HG02763 (cell line): ENCODE data around the gene COX15.
"Not testable (repeated sequence)": the region's sequence is repeated elsewhere in the genome, so short reads cannot be mapped to it uniquely, and the experiment has no call there.

Experiments
- ATAC-seq: cut with Tn5 transposase; IDR thresholded peaks from one replicate; pipeline ENCODE4 v1.9.1; 2021; ENCODE audit warnings: mild to moderate bottlenecking, moderate library complexity; ENCODE audit not compliant: unreplicated experiment

Gene COX15

DNA sequence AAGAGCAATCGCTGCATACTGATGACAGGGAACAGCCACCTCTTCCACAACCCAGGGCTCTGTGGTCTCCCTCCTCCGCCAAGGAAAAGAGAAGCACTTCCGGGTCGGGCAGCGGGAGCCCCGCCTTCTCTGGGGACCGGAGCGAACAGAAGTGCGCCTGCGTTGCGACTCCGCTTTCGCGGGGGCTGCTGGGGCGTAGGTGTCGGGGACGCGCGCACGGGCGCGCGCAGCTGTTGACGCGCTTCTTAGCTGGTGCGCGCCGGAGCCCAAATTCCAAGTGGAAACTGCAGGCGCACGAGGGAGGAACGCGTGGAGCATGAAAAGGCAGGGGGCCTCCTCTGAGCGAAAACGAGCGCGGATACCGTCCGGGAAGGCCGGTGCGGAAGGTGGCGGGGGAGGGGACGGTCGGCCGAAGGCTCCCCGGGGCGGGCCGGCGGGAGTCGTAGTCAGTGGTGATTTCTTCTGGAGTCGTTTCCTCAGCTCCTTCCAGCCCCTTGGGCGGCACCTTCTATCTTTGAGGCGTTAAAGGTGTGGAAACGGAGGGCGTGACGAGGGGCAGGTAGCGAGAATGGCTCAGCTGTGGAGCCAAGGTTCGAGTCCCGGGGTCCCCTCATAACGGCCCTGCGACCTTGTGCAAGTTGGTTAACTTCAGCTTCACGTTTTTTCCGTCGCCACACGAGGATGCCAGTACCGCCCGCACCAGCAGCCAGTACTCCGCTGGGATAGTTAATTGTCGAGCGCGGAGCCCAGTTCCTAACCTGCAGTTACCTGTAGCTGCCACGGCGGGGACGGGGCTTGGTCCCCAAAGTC lies at the start of gene COX15, which contains the start of gene CUTC:
COX15 (minus strand) TSS at position 95 of the 810 bp plus-strand sequence; CDS start at position 17, 78 bp downstream.
CUTC (plus strand) TSS at position 202 of the 810 bp plus-strand sequence; CDS start at position 317, 115 bp downstream.
- peak; percentile 91 for ATAC-seq

DNA sequence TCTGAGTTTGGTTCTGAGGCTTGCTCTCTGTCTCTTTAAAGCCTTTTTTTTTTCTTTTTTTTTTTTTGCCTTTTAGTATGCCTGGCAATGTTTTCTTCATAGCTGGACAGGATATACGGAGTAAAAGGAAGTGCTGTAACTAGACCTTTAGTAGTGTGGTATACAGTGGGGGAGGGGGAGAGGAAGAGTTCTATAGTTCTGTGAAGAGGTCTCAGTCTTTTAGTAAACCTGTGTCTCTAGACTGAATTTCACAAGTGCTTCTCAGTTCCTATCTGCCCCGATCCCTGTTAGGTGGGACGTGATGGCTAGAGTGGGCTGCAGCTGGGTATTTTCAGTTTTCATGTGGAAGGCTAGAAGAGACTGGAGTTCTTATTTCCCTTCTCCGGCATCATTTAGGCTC lies 47.4 kb upstream of the COX15 start:
- no peak for ATAC-seq

DNA sequence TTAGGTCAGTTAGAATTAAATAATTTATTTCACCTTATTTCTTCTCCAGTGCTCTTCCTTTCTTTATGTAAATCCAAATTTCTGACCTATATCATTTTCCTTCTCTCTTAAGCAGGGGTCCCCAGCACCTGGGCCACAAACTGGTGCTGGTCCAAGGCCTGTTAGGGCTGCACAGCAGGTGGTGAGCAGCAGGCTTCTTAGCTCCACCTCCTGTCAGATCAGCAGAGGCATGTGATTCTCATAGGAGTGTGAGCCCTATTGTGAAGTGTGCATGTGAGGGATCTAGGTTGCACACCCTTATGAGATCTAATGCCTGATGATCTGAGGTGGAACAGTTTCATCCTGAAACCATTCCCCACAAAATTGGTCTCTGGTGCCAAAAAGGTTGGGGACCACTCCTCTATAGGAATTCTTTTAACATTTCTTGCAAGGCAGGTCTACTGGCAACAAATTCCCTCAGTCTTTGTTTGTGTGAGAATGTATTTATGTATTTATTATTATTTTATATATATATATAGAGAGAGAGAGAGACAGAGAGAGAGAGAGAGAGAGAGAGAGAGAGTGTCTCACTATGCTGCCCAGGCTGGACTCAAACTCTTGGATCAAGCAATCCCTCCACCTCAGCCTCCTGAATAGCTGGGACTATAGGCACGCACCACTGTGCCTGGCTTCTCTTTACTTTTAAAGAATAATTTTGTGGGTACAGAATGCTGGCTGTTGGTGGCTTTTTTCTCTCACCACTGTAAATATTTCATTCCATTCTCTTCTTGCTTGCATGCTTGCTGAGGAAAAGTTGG lies 46.2 kb upstream of the COX15 start:
- ATAC-seq = no peak

DNA sequence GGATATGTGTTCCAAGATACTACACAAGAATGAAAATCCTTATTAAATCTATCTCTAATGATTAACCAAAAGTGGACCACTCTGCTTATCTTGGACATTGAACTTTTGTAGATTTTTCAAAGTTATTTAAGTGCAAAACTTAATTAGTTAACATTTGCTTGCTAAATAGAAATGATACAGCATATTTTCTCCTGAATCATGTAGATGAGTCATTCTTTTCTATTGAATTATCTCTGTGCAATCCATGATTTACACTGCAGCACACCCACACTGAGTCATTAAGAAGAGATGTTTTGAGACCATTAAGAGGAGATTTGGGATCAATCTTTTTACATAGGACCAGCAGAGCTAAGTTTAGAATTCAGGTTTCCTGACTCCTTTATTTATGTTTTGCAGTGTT lies 43.9 kb upstream of the COX15 start:
- ATAC-seq = no peak

DNA sequence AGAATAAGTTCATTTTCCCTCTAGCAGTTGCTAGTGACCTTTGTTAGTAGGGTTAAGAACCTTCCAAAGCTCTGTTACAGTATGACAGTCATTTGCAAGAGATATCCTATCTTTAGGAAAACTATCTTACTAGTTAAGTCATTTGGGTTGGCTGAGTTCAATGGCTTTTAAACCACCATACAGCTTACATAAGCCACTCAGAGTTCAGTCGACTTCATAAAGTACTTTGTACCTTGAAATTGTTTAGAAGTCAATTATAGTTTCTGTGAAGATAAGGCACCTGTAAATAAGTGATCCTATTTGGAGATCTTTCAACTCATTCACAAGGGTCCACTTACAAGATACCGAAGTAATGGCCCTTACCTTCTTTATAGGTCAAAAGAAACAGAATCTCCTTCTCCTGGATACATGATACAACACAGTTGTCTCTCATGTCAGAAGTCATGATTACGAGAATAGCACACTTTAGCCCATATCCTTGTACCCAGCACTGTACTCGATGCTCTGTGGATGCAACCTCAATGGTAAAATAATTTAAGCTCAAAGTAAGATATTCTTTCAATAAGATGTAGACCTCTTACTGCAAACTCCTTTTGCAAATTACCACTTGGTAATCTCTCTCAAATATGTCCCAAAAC lies 38.6 kb upstream of the COX15 start:
- no peak for ATAC-seq

DNA sequence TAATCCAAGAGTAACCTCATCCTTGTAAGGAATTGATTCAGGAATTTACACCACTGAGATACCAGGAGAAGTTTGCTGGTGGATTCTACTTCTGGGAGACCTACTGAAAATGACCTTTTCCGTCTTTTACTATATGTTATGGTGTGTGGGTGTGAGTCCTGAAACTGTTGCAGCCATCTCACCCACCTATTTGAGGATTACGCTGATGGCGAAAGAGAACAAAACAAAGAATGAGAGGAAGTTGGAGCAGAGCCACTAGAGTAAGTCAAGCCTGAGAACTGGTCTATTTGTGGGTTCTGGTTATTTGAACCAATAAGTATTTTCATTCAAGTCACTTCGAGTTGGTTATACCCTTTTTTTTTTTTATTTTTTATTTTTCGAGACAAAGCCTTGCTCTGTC lies 37.8 kb upstream of the COX15 start:
- no peak for ATAC-seq

DNA sequence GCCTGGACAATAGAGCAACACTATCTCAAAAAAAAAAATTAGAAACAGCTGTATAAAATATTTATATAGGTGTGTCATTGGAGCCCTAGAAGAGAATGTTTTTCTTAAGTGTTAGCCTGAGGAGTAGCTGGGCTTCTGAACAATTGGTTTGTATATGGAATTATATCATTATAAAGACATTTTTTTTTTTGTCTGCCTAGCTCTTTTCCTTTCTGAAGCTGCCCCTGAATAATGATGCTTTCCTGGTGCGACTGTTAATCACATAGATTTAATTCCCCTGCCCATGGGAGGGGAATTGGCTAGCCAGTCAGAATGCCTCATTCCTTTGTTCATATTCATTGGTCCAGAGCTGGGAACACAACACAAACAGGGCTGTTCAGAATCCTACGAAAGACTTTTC lies 36.6 kb upstream of the COX15 start:
- no peak for ATAC-seq

DNA sequence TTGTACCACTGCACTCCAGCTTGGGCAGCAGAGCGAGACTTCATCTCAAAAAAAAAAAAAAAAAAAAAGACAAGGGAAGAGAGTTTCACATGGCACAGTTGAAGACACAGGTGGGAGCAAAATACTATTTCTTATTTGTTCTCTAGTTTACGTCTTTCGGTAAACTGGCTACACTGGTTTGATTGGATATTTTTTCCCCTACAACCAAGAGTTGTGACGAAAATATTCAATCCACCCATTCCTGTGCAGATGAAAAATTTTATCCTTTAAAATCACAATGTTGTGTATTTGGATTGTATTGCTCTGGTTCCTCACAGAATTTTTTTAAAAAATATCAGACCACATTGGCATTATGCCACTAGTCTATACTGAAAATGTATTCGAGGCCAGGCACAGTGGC lies 36.0 kb upstream of the COX15 start:
- no peak for ATAC-seq

DNA sequence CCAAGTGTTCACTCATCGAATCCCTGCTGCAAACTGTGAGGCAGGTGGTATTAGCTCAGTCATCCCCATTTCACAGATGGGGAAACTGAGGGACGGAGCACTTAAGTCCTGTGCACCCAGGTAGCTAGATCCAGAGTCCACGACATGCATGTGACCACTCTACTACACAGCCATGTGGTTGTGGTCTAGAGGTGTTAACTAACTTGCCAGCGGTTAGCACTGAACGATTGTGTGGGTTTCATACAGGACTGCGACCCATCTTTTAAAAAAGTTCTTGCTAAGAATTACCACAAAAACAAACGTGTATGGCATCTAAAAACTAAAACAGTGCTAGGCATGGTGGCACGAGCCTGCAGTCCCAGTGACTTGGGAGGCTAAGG lies 34.4 kb upstream of the COX15 start:
- no peak for ATAC-seq

DNA sequence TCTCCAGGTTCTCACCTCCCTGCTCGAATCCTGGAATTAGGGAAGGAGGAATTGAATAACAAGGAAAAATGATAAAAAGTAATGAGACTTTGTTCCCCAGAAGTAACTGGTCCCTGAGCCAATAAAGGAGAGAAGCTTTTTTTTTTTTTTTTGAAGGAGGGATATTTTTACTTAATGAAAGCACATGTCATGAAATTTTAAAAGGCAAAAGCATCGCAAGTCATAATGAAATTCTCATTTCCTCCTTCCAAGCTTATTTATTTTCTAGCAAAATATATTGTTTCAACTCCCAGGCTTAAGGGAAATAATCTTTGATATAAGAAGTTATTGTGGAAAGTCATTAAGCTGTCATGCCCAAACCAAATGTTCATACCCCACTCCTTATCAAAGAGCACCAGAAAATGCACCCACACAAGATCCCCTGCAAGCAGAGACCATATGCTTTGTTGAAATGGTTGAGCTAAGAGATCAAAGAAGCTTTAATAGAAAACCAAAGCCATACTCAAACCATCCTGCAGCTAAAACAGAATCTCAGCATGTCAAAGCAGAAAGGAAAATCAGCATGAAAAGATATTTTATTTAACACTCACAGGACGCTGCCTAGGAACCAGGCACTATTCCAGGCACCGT lies 33.9 kb upstream of the COX15 start:
- no peak for ATAC-seq

DNA sequence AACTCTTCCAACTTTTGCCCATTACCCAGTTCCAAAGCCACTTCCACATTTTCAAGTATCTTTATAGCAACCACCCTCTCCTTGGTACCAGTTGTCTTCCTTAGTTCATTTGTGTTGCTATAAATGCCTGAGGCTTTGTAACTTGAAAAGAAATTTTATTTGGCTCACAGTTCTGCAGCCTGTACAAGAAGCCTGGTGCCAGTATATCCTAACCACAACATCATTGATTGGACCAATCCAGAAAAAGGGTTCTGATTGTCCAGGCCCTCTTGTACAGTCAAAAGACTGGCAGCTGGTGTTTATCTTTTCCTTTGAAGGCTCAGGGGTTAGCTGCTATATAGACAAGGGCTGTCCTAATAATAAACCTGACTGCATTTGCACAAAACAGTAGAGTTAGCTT lies 29.4 kb upstream of the COX15 start:
- no peak for ATAC-seq

DNA sequence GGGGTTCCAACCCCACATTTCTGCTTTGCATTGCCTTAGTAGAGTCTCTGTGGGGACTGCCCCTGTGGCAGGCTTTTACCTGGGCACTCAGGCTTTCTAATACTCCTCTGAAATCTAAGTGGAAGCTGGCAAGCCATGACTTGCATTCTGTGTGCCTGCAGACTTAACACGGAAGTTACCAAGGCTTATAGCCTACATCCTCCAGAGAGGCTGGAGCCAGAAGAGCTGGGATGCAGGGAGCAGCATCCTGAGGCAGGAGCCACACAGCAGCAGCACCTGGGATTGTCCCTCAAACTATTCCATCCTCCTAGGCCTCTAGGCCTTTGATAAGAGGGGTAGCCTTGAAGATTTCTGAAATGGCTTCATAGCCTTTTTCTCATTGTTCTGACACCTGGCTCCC lies 28.4 kb upstream of the COX15 start:
- no peak for ATAC-seq

DNA sequence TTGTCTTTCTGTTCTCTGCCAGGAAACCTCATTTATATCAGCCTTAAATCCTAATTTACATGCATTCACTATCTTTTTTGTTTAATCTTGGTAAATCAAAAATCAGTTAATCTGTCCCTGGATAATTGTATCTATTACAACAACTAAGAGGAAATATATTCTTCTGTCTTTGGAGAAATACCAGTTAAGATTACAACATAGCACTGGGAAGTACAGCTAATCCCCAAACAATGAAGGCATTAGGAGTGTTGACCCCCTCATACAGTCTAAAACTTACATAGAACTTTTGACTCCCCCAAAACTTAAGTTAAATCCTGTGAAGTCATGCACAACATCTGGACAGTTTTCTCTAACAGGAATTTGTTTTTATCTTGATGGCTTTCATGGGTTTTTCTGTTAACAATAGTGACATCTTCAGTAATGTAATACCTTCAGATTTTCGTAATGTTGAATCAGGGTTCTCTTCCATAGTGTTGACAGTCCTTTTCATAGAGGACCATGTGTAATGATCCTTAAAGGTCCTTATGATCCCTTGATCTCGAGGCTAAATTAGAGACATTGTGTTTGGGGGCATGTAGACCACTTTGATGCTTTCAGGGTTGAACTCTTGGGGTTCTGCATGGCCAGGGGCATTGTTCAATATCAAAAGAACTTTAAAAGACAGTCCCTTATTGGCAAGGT lies 26.4 kb upstream of the COX15 start:
- ATAC-seq = no peak

DNA sequence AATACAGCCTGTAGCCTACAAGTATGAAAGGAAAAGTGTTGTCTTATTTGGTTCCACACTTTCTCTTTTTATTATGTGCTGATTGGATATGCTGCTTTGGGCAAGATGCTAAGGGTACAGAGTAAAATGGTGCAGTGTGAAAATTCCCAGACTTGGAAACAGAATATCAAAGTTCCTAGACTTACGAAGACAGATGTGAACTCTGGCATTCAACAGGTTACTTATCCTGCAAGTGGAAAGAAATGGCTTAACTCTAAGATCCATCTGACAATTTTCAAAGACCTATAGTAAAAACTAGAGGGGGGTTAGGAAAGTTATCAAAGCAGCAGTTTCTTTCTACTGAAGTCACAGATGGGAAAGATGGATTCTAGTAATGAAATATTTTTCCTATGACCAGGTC lies 24.2 kb upstream of the COX15 start:
- ATAC-seq = no peak

DNA sequence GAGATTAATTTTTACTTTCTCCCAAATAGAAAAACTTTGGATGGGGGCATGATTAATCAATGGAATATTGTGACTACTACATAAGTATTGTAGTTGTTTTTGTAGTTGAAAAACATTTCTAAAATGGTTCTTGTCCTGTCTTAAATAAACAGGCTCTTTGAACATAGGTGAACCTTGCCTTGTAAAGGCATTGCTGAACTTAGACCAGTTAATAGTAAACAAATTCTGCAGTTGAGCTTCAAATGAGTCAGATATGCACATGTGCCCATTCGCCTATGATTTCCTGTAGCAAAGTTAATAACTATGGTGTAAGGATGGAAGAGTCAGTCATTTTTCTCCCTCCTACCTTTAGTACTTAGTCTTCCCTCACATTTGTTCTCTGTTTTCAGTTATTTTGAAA lies 22.7 kb upstream of the COX15 start:
- ATAC-seq = no peak

DNA sequence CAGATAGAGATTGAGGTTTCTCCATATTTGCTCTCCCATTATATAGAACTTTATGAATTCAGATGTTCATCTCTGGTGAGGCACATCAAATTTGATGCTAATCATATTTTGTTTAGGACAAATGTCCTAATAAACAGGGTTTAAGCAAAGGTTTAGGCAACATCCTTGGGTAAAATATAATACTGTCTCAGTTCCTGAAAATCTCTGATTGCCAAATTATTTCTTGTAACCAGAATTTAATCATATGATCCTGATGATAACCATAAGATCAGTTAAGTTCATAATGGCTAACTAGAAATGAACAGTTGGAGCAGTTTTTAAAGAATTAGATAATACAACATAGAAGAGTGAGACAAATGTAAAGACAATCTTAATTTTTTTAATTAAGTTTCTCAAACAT lies 18.7 kb upstream of the COX15 start:
- ATAC-seq = no peak

DNA sequence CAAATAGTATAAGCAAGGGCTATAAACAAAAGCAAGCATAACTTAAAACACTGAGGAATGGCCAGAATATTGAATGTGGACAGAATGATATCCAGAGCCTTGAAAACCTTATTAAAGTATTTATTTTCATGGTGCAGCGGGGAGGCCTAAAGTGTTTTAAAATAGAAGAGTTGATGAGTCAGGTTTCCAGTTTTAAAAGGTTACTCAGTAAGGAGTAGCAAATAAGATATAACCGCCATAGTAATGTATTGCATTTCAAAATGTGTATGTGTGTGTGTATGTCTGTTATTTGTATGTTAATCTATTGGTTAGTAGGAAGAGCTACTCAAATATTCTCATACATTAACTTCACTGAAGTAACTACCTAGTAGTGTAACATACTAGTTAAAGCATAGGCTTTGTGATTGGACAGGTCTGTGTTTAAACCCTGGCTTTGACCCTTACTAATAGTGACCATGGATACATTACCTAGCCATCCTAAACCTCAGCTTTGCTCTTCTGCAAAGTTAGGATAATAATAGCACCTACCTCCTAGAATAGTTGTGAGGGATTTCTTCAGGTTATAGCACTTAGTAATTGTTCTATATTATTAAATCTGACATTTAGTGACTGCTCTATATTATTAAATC lies 17.0 kb upstream of the COX15 start:
- no peak for ATAC-seq

DNA sequence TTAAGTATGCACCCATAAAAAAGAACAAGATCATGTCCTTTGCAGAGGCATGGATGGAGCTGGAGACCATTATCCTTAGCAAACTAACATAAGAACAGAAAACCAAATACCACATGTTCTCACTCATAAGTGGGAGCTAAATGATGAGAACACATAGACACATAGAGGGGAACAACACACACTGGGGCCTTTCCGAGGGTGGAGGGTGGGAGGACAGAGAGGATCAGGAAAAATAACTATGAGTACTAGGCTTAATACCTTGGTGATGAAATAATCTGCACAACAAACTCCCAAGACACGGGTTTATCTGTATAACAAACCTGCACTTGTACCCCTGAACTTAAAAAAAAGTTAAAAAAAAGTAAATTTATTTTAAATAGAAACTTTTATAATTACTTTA lies 14.2 kb upstream of the COX15 start:
- not testable (repeated sequence) for ATAC-seq

DNA sequence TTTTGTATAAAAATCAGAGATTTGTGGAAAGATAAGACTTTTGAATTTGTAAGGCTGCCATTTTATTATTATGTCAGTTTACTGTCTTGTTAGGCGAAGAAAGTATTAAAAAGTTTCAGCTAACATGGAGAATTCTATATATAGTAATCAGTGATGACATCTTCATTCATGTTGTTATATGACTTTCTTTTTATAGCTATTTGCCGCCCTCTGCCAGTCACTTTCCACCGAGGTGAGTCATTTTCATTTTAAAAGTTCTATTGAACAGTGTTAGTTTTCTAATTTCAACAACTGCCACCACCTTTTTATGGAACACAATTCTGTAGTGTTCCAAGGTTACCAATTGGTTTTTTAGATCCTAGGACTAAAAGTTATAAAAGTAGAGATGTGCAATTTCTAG lies 11.9 kb upstream of the COX15 start:
- no peak for ATAC-seq

DNA sequence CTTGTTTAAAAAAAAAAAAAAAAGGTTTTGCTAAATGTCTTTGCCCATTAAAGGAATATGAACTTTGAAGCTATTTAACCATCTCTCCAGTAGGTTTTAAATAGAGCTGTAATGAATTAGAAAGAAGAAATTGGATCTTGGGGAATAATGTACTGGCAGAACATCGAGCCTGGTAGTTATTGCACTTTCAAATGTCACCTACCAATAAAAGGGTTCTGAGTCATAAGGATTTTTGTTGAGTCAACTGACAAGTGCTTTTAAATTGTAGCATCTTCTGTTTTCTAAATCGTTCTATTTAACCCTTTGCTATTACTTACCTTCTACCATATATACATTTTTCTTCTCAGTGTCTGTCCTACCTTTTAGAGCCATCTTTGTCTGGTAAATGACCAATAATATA lies 10.8 kb upstream of the COX15 start:
- ATAC-seq = no peak
